Thymus (tissue), 11 donors: ENCODE results near the gene ZSCAN12. TPM values are rescaled to one million over a fixed set of nuclear protein-coding genes. Genes with fewer than 3 reads are reported as not detected.

Experiments used
- DNase-seq, 9 donors: peaks; one replicate each; pipeline ENCODE4 v3.0.0-alpha.2; 2013; ENCODE audit warnings: low spot score in 9 of 9, low read depth in 6 of 9, missing footprints in 1 of 9
- H3K27ac ChIP-seq, 2 donors: one replicate each; pipeline ENCODE4 v1.5.1; 2013; ENCODE audit warnings: control low read depth in 1 of 2, low read depth in 1 of 2, low read length in 1 of 2, mild to moderate bottlenecking in 1 of 2, moderate library complexity in 1 of 2
- H3K27me3 ChIP-seq, 2 donors: one replicate each; pipeline ENCODE4 v1.5.1; 2013; ENCODE audit warnings: low read length in 1 of 2; ENCODE audit not compliant: control insufficient read depth in 2 of 2, insufficient read depth in 1 of 2
- H3K36me3 ChIP-seq, 2 donors: one replicate each; pipeline ENCODE4 v1.5.1; 2013; ENCODE audit warnings: low read length in 1 of 2, mild to moderate bottlenecking in 1 of 2, moderate library complexity in 1 of 2; ENCODE audit not compliant: control insufficient read depth in 2 of 2, insufficient read depth in 2 of 2
- H3K4me1 ChIP-seq, 2 donors: one replicate each; pipeline ENCODE4 v1.5.1; 2013; ENCODE audit warnings: low read length in 2 of 2; ENCODE audit not compliant: control insufficient read depth in 2 of 2, insufficient read depth in 2 of 2
- H3K4me3 ChIP-seq, 2 donors: one replicate each; pipeline ENCODE4 v1.5.1; 2013; ENCODE audit warnings: low read length in 2 of 2, control low read depth in 1 of 2, mild to moderate bottlenecking in 1 of 2
- H3K9me3 ChIP-seq, 2 donors: one replicate each; pipeline ENCODE4 v1.5.1; 2013; ENCODE audit warnings: low read length in 1 of 2, mild to moderate bottlenecking in 1 of 2; ENCODE audit not compliant: control insufficient read depth in 2 of 2, insufficient read depth in 1 of 2
- WGBS: extraction: QIAGEN DNeasy Blood & Tissue Kit; methylation state at CpG from one replicate; pipeline ENCODE4 v1.1.7; 2013; 5-methylcytosine and 5-hydroxymethylcytosine counted together
- polyA plus RNA-seq: library from polyadenylated mRNA; stranded (reverse); fragments of 200-250 nt; gene quantifications from one replicate; pipeline ENCODE4 v1.2.3, GENCODE V29; 2013
- total RNA-seq: library from RNA; stranded (reverse); fragments of 120-200 nt; gene quantifications from one replicate; pipeline ENCODE4 v1.2.4, GENCODE V29; 2013
- donor health status: healthy.

The ZSCAN12 gene
- total and polyA plus RNA-seq, 2 donors, result 4.1 to 9.6 TPM

DNA sequence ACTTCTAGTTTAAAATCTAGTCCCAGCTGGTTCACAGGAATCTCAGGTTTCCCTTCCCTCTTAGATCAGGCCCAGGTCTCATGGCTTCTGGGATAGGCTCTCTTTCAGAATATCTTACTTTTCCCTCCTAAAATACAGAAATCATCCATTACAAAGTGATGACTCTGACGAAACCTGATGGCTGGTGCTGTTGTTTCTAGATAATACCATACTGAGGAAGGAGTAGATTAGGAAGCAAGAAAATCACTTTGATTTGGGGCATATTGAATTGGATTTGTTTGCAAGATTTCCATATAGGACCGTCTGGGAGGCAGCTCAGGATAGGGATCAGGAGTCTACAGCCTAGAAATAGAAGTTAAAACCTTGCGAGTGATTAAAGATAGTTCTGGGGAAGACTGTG lies 46.2 kb downstream of the ZSCAN12 start:
- H3K27me3 ChIP-seq, result no peaks in the 10 kb centered on the region
- H3K4me1 ChIP-seq, result peaks cover 16 to 22% of the 10 kb centered on the region in 2 donors
- no peak overlapping the region for H3K27ac ChIP-seq
- H3K4me3 ChIP-seq, result no peak overlapping the region
- WGBS, result 98% methylated on average over 3 of the region's 3 CpGs
- peaks cover 0 to 2% of the 10 kb centered on the region in 2 donors for H3K36me3 ChIP-seq
- H3K9me3 ChIP-seq, result peaks cover 0 to 10% of the 10 kb centered on the region in 2 donors
- no peak for DNase-seq

- Histone ChIP-seq H3K4me1 (peaks cover 16 to 22% of the 10 kb centered on the region in 2 donors), H3K36me3 (peaks cover 0 to 2% of the 10 kb centered on the region in 2 donors), H3K27ac (no peak overlapping the region), H3K9me3 (peaks cover 0 to 4% of the 10 kb centered on the region in 2 donors), H3K4me3 (no peak overlapping the region), H3K27me3 (no peaks in the 10 kb centered on the region)
- 92% methylated on average over 2 of the region's 2 CpGs for WGBS
- DNase-seq, result no peak
Observed at GRCh38 chr6:28351493-28351925, 48.0 kb downstream of the ZSCAN12 start.

DNA sequence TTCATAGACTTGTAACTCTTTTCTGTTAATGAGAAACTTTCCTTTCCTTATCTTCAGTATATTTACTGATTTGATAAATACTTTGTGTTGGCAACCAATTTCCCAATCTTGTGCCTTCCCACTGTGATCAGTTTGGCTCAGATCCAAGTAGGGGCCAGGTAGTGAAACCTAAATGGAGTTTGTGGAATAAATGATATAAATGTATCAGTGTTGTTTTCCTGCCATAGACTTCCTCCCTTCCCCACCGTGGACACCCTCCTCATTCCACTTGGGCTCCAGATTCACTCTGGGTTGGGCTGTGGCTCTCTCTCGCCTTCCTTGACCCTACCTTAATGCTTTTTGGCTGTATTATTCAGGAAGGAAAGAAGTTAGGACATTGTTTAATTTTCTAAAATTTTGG lies 48.5 kb downstream of the ZSCAN12 start:
- Histone ChIP-seq H3K9me3 (peaks cover 0 to 4% of the 10 kb centered on the region in 2 donors), H3K27me3 (no peaks in the 10 kb centered on the region), H3K4me3 (no peak overlapping the region), H3K36me3 (peaks cover 0 to 2% of the 10 kb centered on the region in 2 donors), H3K4me1 (peaks cover 16 to 18% of the 10 kb centered on the region in 2 donors), H3K27ac (no peak overlapping the region)
- whole genome bisulfite sequencing, result 73% methylated on average over 2 of the region's 2 CpGs
- no peak for DNase-seq

GRCh38 chr6:28349892-28350737 lies 49.4 kb downstream of the ZSCAN12 start, which contains the start of gene ZKSCAN3:
TSS of gene ZKSCAN3 (plus strand) at chr6:28349947. CDS start at chr6:28359587, 9,640 bp downstream.
- Histone ChIP-seq H3K4me1 (peaks cover 10 to 11% of the 10 kb centered on the region in 2 donors), H3K27me3 (no peaks in the 10 kb centered on the region), H3K9me3 (peaks cover 0 to 4% of the 10 kb centered on the region in 2 donors), H3K36me3 (peaks cover 0 to 2% of the 10 kb centered on the region in 2 donors), H3K27ac (peak within 1 kb of the TSS; percentile 77 to 82), H3K4me3 (peak within 1 kb of the TSS; percentile 88 to 94)
- DNase-seq, result peak; percentile 66 to 93 (median 74)
- 4% methylated on average over 30 of the region's 30 CpGs for WGBS

GRCh38 chr6:28349344-28349891 lies 50.1 kb downstream of the ZSCAN12 start:
- Histone ChIP-seq H3K4me3 (peak overlapping the region; percentile 88 to 94), H3K4me1 (peaks cover 10 to 11% of the 10 kb centered on the region in 2 donors), H3K36me3 (peaks cover 0 to 2% of the 10 kb centered on the region in 2 donors), H3K27me3 (no peaks in the 10 kb centered on the region), H3K9me3 (peaks cover 0 to 4% of the 10 kb centered on the region in 2 donors), H3K27ac (peak overlapping the region; percentile 77 to 82)
- DNase-seq, result no peak
- WGBS, result 2% methylated on average over 9 of the region's 9 CpGs

GRCh38 chr6:28347119-28347518 lies 52.4 kb downstream of the ZSCAN12 start:
- no peak overlapping the region for H3K27ac ChIP-seq
- peaks cover 10 to 11% of the 10 kb centered on the region in 2 donors for H3K4me1 ChIP-seq
- DNase-seq, result no peak
- 40% methylated on average over 2 of the region's 2 CpGs for WGBS
- no peak overlapping the region for H3K4me3 ChIP-seq
- no peaks in the 10 kb centered on the region for H3K9me3 ChIP-seq
- no peaks in the 10 kb centered on the region for H3K27me3 ChIP-seq
- H3K36me3 ChIP-seq, result no peaks in the 10 kb centered on the region

GRCh38 chr6:28345201-28345600 lies 54.3 kb downstream of the ZSCAN12 start:
- Histone ChIP-seq H3K27me3 (no peaks in the 10 kb centered on the region), H3K4me1 (peaks cover under 1% of the 10 kb centered on the region in 2 donors), H3K36me3 (no peaks in the 10 kb centered on the region), H3K9me3 (no peaks in the 10 kb centered on the region), H3K27ac (no peak overlapping the region), H3K4me3 (no peak overlapping the region)
- no peak for DNase-seq
- 98% methylated on average over 1 of the region's 1 CpG for WGBS

DNA sequence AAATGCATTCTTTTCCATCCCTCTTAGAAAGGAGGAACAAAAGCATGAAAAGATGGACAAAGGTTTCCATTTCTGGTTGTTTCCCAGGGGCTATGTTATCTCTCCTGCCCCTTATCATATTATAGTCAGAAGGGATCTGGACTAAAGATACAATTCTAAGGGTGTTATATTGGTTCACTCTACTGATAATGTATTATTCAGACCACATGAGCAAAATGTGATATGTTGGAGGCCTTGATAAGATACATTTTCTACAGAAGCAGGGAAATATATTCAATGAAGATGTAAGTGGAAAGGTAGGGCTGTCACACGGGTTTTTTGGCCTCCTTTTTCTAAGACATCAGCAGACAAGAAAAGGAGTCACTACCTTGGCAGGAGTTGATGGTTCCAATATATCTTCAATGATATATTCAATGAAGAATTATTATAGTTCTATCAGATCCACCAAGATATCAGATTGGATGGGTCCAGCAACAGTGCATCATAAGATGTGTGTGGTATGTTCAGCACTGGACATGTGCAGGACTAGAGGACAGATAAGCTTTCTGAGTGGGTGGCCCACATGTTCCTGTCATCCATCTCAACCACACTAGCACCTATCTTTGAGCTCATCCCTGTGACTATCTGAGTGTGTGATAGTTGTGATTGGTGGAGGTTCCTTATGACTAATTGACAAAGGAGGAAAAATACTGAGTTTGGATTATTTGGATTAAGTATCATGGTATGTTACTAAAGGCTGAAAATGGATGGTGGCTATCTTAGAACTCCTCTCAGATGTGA lies 55.5 kb downstream of the ZSCAN12 start:
- H3K4me1 ChIP-seq, result no peaks in the 10 kb centered on the region
- no peaks in the 10 kb centered on the region for H3K27me3 ChIP-seq
- no peak overlapping the region for H3K4me3 ChIP-seq
- 90% methylated on average over 1 of the region's 1 CpG for WGBS
- no peaks in the 10 kb centered on the region for H3K9me3 ChIP-seq
- no peaks in the 10 kb centered on the region for H3K36me3 ChIP-seq
- DNase-seq, result no peak
- H3K27ac ChIP-seq, result no peak overlapping the region
